SK-N-SH treated with all-trans-retinoic acid at 6 μM for 48 hours (cell line): ENCODE data around the gene MB21D2.

ENCODE experiments used
- ARNTL ChIP-seq: fragments of 450-650 bp; formaldehyde crosslinking; IDR thresholded peaks from 2 replicates; pipeline ENCODE4 v1.5.0; 2020; ENCODE audit warnings: low read depth, mild to moderate bottlenecking, moderate library complexity, borderline replicate concordance
- CSDC2 ChIP-seq: fragments of 250-450 bp; sonication (Bioruptor Pico); IDR thresholded peaks from 2 replicates; pipeline ENCODE4 v1.5.0; 2020; ENCODE audit warnings: mild to moderate bottlenecking, moderate library complexity
- CSRNP3 ChIP-seq: fragments of 250-450 bp; sonication (Bioruptor Pico); IDR thresholded peaks from 2 replicates; pipeline ENCODE4 v1.5.1; 2021; ENCODE audit warnings: mild to moderate bottlenecking, moderate library complexity
- ESRRG ChIP-seq: fragments of 250-450 bp; sonication (Bioruptor Pico); IDR thresholded peaks from 2 replicates; pipeline ENCODE4 v1.6.1; 2021; ENCODE audit warnings: mild to moderate bottlenecking
- GLIS3 ChIP-seq: fragments of 250-450 bp; sonication (Bioruptor Pico); IDR thresholded peaks from 2 replicates; pipeline ENCODE4 v1.5.0; 2020; ENCODE audit warnings: mild to moderate bottlenecking, moderate library complexity
- PATZ1 ChIP-seq: fragments of 250-450 bp; sonication (Bioruptor Pico); IDR thresholded peaks from 2 replicates; pipeline ENCODE4 v1.8.0; 2020; ENCODE audit warnings: mild to moderate bottlenecking, moderate library complexity, borderline replicate concordance
- TSHZ2 ChIP-seq: fragments of 250-450 bp; sonication (Bioruptor Pico); IDR thresholded peaks from 2 replicates; pipeline ENCODE4 v1.5.0; 2020; ENCODE audit warnings: mild to moderate bottlenecking, moderate library complexity
- ZC3H10 ChIP-seq: fragments of 250-450 bp; sonication (Bioruptor Pico); IDR thresholded peaks from 2 replicates; pipeline ENCODE4 v1.5.1; 2021; ENCODE audit warnings: mild to moderate bottlenecking, moderate library complexity
- ZFP30 ChIP-seq: fragments of 450-650 bp; formaldehyde crosslinking; IDR thresholded peaks from 2 replicates; pipeline ENCODE4 v1.5.0; 2022; ENCODE audit warnings: mild to moderate bottlenecking, moderate library complexity

GRCh38 chr3:192927016-192927415, 9.4 kb upstream of the MB21D2 start:
- no peak for TF ChIP-seq ZC3H10 (CRISPR knock-in tag)
- no peak for TF ChIP-seq ESRRG (CRISPR knock-in tag)
- no peak for TF ChIP-seq CSDC2
- no peak for TF ChIP-seq ARNTL (CRISPR knock-in tag)
- no peak for TF ChIP-seq ZFP30
- no peak for TF ChIP-seq CSRNP3 (CRISPR knock-in tag)
- TF ChIP-seq GLIS3 (CRISPR knock-in tag) = no peak
- TF ChIP-seq PATZ1 (CRISPR knock-in tag) = no peak
- TF ChIP-seq TSHZ2 (CRISPR knock-in tag) = no peak
